Esophagus squamous epithelium (tissue), 4 donors: ENCODE measurements around the gene PBX3.

Source experiments
- CTCF ChIP-seq, 6 experiments: fragments of 450-650 bp in 4 of 6; fragments of 200-600 bp in 2 of 6; sonication (generic) in 2 of 6; IDR thresholded peaks; one replicate each; pipeline ENCODE4 v1.5.1; 2016 to 2019; ENCODE audit warnings: antibody characterized with exemption in 6 of 6, mild to moderate bottlenecking in 4 of 6, moderate library complexity in 4 of 6
- POLR2A ChIP-seq, 4 donors: fragments of 450-650 bp; IDR thresholded peaks; one replicate each; pipeline ENCODE4 v1.6.1; 2017; ENCODE audit warnings: antibody characterized with exemption in 4 of 4, mild to moderate bottlenecking in 4 of 4, moderate library complexity in 3 of 4

GRCh38 chr9:125963932-125964331, 216.8 kb downstream of the PBX3 start:
- TF ChIP-seq CTCF (IDR thresholded peaks at IDR 0.05) (no peak), POLR2A (IDR thresholded peaks at IDR 0.05) (no peak)
